SK-N-SH treated with all-trans-retinoic acid at 6 μM for 48 hours (cell line): ENCODE data around the gene E2F2.
A peak's percentile ranks its signal among the peaks of the same experiment; 100 is the strongest.

Experiments used
- ATAC-seq: fragments of 200-7000 bp; cut with Tn5 transposase; 3 replicates; pipeline ENCODE4 v1.9.1; 2020; ENCODE audit warnings: mild to moderate bottlenecking, moderate library complexity
- ARNTL ChIP-seq: fragments of 450-650 bp; formaldehyde crosslinking; IDR thresholded peaks from 2 replicates; pipeline ENCODE4 v1.5.0; 2020; ENCODE audit warnings: low read depth, mild to moderate bottlenecking, moderate library complexity, borderline replicate concordance
- BACH2 ChIP-seq: fragments of 250-450 bp; sonication (Bioruptor Pico); IDR thresholded peaks from 2 replicates; pipeline ENCODE4 v1.9.0; 2021; ENCODE audit warnings: mild to moderate bottlenecking, borderline replicate concordance
- CSDC2 ChIP-seq: fragments of 250-450 bp; sonication (Bioruptor Pico); IDR thresholded peaks from 2 replicates; pipeline ENCODE4 v1.5.0; 2020; ENCODE audit warnings: mild to moderate bottlenecking, moderate library complexity
- ESRRG ChIP-seq: fragments of 250-450 bp; sonication (Bioruptor Pico); IDR thresholded peaks from 2 replicates; pipeline ENCODE4 v1.6.1; 2021; ENCODE audit warnings: mild to moderate bottlenecking
- GLIS3 ChIP-seq: fragments of 250-450 bp; sonication (Bioruptor Pico); IDR thresholded peaks from 2 replicates; pipeline ENCODE4 v1.5.0; 2020; ENCODE audit warnings: mild to moderate bottlenecking, moderate library complexity
- ISL1 ChIP-seq: fragments of 250-450 bp; sonication (Bioruptor Pico); IDR thresholded peaks from 2 replicates; pipeline ENCODE4 v2.1.2; 2022; ENCODE audit warnings: mild to moderate bottlenecking, moderate library complexity
- OSR1 ChIP-seq: fragments of 250-450 bp; sonication (Bioruptor Pico); IDR thresholded peaks from 2 replicates; pipeline ENCODE4 v1.8.0; 2022; ENCODE audit warnings: moderate library complexity, mild to moderate bottlenecking, inconsistent platforms
- PATZ1 ChIP-seq: fragments of 250-450 bp; sonication (Bioruptor Pico); IDR thresholded peaks from 2 replicates; pipeline ENCODE4 v1.8.0; 2020; ENCODE audit warnings: mild to moderate bottlenecking, moderate library complexity, borderline replicate concordance
- POU6F1 ChIP-seq: fragments of 250-450 bp; sonication (Bioruptor Pico); IDR thresholded peaks from 2 replicates; pipeline ENCODE4 v1.8.0; 2021; ENCODE audit warnings: low read depth, mild to moderate bottlenecking, moderate library complexity, borderline replicate concordance
- PPARA ChIP-seq: fragments of 250-450 bp; sonication (Bioruptor Pico); IDR thresholded peaks from 2 replicates; pipeline ENCODE4 v1.5.0; 2020; ENCODE audit warnings: mild to moderate bottlenecking, borderline replicate concordance
- RARB ChIP-seq: fragments of 250-450 bp; sonication (Bioruptor Pico); IDR thresholded peaks from 2 replicates; pipeline ENCODE4 v1.8.0; 2021; ENCODE audit warnings: mild to moderate bottlenecking, moderate library complexity
- SNAI2 ChIP-seq: fragments of 250-450 bp; sonication (Bioruptor Pico); IDR thresholded peaks from 2 replicates; pipeline ENCODE4 v1.5.0; 2020; ENCODE audit warnings: mild to moderate bottlenecking, moderate library complexity
- TCF4 ChIP-seq: fragments of 250-450 bp; sonication (Bioruptor Pico); IDR thresholded peaks from 2 replicates; pipeline ENCODE4 v1.8.0; 2021; ENCODE audit warnings: mild to moderate bottlenecking, moderate library complexity, borderline replicate concordance
- TOX ChIP-seq: fragments of 250-450 bp; sonication (Bioruptor Pico); IDR thresholded peaks from 2 replicates; pipeline ENCODE4 v1.8.0; 2021; ENCODE audit warnings: mild to moderate bottlenecking, moderate library complexity, borderline replicate concordance
- ZC3H10 ChIP-seq: fragments of 250-450 bp; sonication (Bioruptor Pico); IDR thresholded peaks from 2 replicates; pipeline ENCODE4 v1.5.1; 2021; ENCODE audit warnings: mild to moderate bottlenecking, moderate library complexity
- ZFP3 ChIP-seq: fragments of 250-450 bp; sonication (Bioruptor Pico); IDR thresholded peaks from 2 replicates; pipeline ENCODE4 v1.5.0; 2020; ENCODE audit warnings: mild to moderate bottlenecking, moderate library complexity
- ZFP30 ChIP-seq: fragments of 450-650 bp; formaldehyde crosslinking; IDR thresholded peaks from 2 replicates; pipeline ENCODE4 v1.5.0; 2022; ENCODE audit warnings: mild to moderate bottlenecking, moderate library complexity
- ZNF565 ChIP-seq: fragments of 450-650 bp; formaldehyde crosslinking; conservative IDR thresholded peaks from 2 replicates; pipeline ENCODE4 v1.5.0; 2020; ENCODE audit warnings: low read depth, mild to moderate bottlenecking, moderate library complexity
- ZNF70 ChIP-seq: fragments of 450-650 bp; formaldehyde crosslinking; IDR thresholded peaks from 2 replicates; pipeline ENCODE4 v1.5.0; 2020; ENCODE audit warnings: mild to moderate bottlenecking, moderate library complexity
- ZNF8 ChIP-seq: fragments of 450-650 bp; formaldehyde crosslinking; IDR thresholded peaks from 2 replicates; pipeline ENCODE4 v1.5.0; 2020; ENCODE audit warnings: mild to moderate bottlenecking, moderate library complexity
- TF ChIP-seq, protein P1 (sequence below): fragments of 250-450 bp; sonication (Bioruptor Pico); IDR thresholded peaks from 2 replicates; pipeline ENCODE4 v1.5.1; 2020; ENCODE audit warnings: low read depth, mild to moderate bottlenecking, moderate library complexity
- TF ChIP-seq, protein P2 (sequence below): fragments of 250-450 bp; sonication (Bioruptor Pico); IDR thresholded peaks from 2 replicates; pipeline ENCODE4 v1.5.0; 2020; ENCODE audit warnings: mild to moderate bottlenecking, moderate library complexity
- TF ChIP-seq, protein P3 (sequence below): fragments of 250-450 bp; sonication (Bioruptor Pico); IDR thresholded peaks from 2 replicates; pipeline ENCODE4 v1.5.1; 2021; ENCODE audit warnings: mild to moderate bottlenecking, moderate library complexity

The E2F2 gene

GRCh38 chr1:23556635-23557470 lies 25.8 kb upstream of the E2F2 start:
- peak; percentile 3 for ATAC-seq
- TF ChIP-seq RARB (CRISPR knock-in tag) (0 out of 2 replicates have a peak, but pooled peaks have one; percentile 15), CSDC2 (0 out of 2 replicates have a peak, but pooled peaks have one; percentile 6), POU6F1 (CRISPR knock-in tag) (no peak), ARNTL (CRISPR knock-in tag) (no peak; the same call in 1 of the 2 replicates), PPARA (CRISPR knock-in tag) (no peak), BACH2 (CRISPR knock-in tag) (no peak), GLIS3 (peak; percentile 6; the same call in 1 of the 2 replicates), TOX (CRISPR knock-in tag) (no peak), ESRRG (CRISPR knock-in tag) (no peak; the same call in 1 of the 2 replicates), ZNF8 (CRISPR knock-in tag) (peak; percentile 41; the same call in 1 of the 2 replicates), SNAI2 (CRISPR knock-in tag) (0 out of 2 replicates have a peak, but pooled peaks have one; percentile 4), OSR1 (CRISPR knock-in tag) (no peak), ZC3H10 (CRISPR knock-in tag) (peak; percentile 29; the same call in 1 of the 2 replicates), ZNF565 (CRISPR knock-in tag) (no peak), ZFP3 (CRISPR knock-in tag) (no peak), ZNF70 (CRISPR knock-in tag) (no peak), ZFP30 (CRISPR knock-in tag) (no peak), ISL1 (CRISPR knock-in tag) (no peak), TCF4 (CRISPR knock-in tag) (no peak), PATZ1 (peak; percentile 54; the same call in 1 of the 2 replicates)
- TF ChIP-seq, protein P1, sequence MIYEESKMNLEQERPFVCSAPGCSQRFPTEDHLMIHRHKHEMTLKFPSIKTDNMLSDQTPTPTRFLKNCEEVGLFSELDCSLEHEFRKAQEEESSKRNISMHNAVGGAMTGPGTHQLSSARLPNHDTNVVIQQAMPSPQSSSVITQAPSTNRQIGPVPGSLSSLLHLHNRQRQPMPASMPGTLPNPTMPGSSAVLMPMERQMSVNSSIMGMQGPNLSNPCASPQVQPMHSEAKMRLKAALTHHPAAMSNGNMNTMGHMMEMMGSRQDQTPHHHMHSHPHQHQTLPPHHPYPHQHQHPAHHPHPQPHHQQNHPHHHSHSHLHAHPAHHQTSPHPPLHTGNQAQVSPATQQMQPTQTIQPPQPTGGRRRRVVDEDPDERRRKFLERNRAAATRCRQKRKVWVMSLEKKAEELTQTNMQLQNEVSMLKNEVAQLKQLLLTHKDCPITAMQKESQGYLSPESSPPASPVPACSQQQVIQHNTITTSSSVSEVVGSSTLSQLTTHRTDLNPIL (CRISPR knock-in tag) = peak; percentile 17
- TF ChIP-seq, protein P2, sequence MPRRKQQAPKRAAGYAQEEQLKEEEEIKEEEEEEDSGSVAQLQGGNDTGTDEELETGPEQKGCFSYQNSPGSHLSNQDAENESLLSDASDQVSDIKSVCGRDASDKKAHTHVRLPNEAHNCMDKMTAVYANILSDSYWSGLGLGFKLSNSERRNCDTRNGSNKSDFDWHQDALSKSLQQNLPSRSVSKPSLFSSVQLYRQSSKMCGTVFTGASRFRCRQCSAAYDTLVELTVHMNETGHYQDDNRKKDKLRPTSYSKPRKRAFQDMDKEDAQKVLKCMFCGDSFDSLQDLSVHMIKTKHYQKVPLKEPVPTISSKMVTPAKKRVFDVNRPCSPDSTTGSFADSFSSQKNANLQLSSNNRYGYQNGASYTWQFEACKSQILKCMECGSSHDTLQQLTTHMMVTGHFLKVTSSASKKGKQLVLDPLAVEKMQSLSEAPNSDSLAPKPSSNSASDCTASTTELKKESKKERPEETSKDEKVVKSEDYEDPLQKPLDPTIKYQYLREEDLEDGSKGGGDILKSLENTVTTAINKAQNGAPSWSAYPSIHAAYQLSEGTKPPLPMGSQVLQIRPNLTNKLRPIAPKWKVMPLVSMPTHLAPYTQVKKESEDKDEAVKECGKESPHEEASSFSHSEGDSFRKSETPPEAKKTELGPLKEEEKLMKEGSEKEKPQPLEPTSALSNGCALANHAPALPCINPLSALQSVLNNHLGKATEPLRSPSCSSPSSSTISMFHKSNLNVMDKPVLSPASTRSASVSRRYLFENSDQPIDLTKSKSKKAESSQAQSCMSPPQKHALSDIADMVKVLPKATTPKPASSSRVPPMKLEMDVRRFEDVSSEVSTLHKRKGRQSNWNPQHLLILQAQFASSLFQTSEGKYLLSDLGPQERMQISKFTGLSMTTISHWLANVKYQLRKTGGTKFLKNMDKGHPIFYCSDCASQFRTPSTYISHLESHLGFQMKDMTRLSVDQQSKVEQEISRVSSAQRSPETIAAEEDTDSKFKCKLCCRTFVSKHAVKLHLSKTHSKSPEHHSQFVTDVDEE (CRISPR knock-in tag) = no peak
- TF ChIP-seq, protein P3, sequence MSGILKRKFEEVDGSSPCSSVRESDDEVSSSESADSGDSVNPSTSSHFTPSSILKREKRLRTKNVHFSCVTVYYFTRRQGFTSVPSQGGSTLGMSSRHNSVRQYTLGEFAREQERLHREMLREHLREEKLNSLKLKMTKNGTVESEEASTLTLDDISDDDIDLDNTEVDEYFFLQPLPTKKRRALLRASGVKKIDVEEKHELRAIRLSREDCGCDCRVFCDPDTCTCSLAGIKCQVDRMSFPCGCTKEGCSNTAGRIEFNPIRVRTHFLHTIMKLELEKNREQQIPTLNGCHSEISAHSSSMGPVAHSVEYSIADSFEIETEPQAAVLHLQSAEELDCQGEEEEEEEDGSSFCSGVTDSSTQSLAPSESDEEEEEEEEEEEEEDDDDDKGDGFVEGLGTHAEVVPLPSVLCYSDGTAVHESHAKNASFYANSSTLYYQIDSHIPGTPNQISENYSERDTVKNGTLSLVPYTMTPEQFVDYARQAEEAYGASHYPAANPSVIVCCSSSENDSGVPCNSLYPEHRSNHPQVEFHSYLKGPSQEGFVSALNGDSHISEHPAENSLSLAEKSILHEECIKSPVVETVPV (CRISPR knock-in tag) = no peak; the same call in 1 of the 2 replicates
